HG03558 (cell line): ENCODE results near the gene SLC44A4.
"Not testable (repeated sequence)": the region's sequence is repeated elsewhere in the genome, so short reads cannot be mapped to it uniquely, and the experiment has no call there.

ENCODE experiments used
- ATAC-seq: cut with Tn5 transposase; IDR thresholded peaks from one replicate; pipeline ENCODE4 v1.9.1; 2021; ENCODE audit warnings: moderate number of reproducible peaks; ENCODE audit not compliant: unreplicated experiment; ENCODE audit errors: extremely low read depth

Gene SLC44A4

GRCh38 chr6:31862344-31863235, 16.2 kb downstream of the SLC44A4 start, which contains the start of gene NEU1:
Gene NEU1 (minus strand): TSS chr6:31862821. CDS start chr6:31862776, 45 bp downstream.
- peak; percentile 77 for ATAC-seq

- no peak for ATAC-seq
These were observed 16.9 kb downstream of the SLC44A4 start for GRCh38 chr6:31861919-31862343.

- ATAC-seq: no peak
These were observed 17.6 kb downstream of the SLC44A4 start for GRCh38 chr6:31861150-31861549.

- no peak for ATAC-seq
These were observed 18.4 kb downstream of the SLC44A4 start for GRCh38 chr6:31860349-31860748.

GRCh38 chr6:31859923-31860322, 18.9 kb downstream of the SLC44A4 start:
- no peak for ATAC-seq

GRCh38 chr6:31858707-31859106, 20.1 kb downstream of the SLC44A4 start:
- ATAC-seq: no peak

GRCh38 chr6:31857774-31858173, 21.0 kb downstream of the SLC44A4 start:
- not testable (repeated sequence) for ATAC-seq

GRCh38 chr6:31851980-31852718, 26.6 kb downstream of the SLC44A4 start:
- not testable (repeated sequence) for ATAC-seq

GRCh38 chr6:31851485-31851832, 27.3 kb downstream of the SLC44A4 start:
- no peak for ATAC-seq

GRCh38 chr6:31850765-31851484, 27.9 kb downstream of the SLC44A4 start:
- no peak for ATAC-seq

GRCh38 chr6:31847276-31847978, 31.4 kb downstream of the SLC44A4 start:
- no peak for ATAC-seq

GRCh38 chr6:31844507-31844906, 34.3 kb downstream of the SLC44A4 start:
- ATAC-seq: no peak

- ATAC-seq: no peak
These were observed 36.7 kb downstream of the SLC44A4 start for GRCh38 chr6:31842053-31842452.

GRCh38 chr6:31839779-31840126, 39.0 kb downstream of the SLC44A4 start:
- not testable (repeated sequence) for ATAC-seq

- ATAC-seq: no peak
These were observed 39.8 kb downstream of the SLC44A4 start for GRCh38 chr6:31838968-31839367.

GRCh38 chr6:31838114-31838553, 40.7 kb downstream of the SLC44A4 start:
- ATAC-seq: not testable (repeated sequence)

- no peak for ATAC-seq
These were observed 41.3 kb downstream of the SLC44A4 start for GRCh38 chr6:31837369-31838113.

GRCh38 chr6:31836474-31837368, 42.1 kb downstream of the SLC44A4 start:
- no peak for ATAC-seq
